Activated CD4-positive, alpha-beta T cell treated with anti-CD3 and anti-CD28 coated beads for 4 hours (primary cell): ENCODE results near the gene NAGA.
A peak's percentile ranks its signal among the peaks of the same experiment; 100 is the strongest.
"Not testable (repeated sequence)": the region's sequence is repeated elsewhere in the genome, so short reads cannot be mapped to it uniquely, and the experiment has no call there.

ENCODE experiments used
- DNase-seq, 2 donors: peaks; one replicate each; pipeline ENCODE4 v3.0.0-alpha.2; 2020

NAGA gene

GRCh38 chr22:42074846-42075676, 4.4 kb upstream of the NAGA start:
- no peak for DNase-seq

DNA sequence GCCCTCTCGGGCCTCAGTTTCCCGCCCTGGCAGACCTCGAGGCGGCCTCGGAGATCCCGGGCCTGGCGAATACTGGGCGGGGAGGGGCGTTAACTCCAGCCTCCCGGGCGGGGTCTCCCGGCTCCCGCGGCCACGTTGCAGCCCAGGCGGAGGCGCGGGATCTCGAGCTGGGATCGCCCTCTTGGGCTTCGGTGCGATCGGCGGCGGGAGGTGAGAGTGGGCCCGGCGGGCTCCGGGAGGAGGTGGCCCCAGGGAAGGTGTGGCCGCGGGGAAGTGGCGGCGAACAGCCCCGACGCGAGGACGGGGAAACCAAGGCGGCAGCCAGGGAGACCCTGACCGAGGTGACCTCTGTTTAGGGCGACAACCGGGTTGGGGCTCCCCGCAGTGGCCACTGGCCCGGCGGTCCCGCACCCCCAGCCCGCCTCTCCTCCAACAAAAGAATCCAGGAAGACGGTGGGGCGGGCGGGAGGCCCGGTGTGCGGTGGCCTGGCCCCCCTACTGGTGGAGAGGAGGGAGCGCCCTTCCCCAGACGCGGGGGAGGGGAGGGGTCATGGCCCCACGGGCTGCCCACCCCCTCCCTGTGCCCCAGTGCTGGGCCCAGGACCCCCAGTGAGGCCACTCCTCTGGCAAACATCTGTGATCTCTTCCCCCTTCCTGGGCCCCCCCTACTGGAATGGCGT, 3.7 kb upstream of the NAGA start, which contains the start of gene PHETA2:
Gene PHETA2 (plus strand): TSS at position 117 of the 680 bp plus-strand sequence. CDS start 3,046 bp downstream, outside the sequence.
- peak; percentile 54 to 60 for DNase-seq

GRCh38 chr22:42073621-42074041, 3.0 kb upstream of the NAGA start:
- DNase-seq = no peak

- no peak for DNase-seq
Observed at GRCh38 chr22:42072606-42073330, 2.2 kb upstream of the NAGA start.

DNA sequence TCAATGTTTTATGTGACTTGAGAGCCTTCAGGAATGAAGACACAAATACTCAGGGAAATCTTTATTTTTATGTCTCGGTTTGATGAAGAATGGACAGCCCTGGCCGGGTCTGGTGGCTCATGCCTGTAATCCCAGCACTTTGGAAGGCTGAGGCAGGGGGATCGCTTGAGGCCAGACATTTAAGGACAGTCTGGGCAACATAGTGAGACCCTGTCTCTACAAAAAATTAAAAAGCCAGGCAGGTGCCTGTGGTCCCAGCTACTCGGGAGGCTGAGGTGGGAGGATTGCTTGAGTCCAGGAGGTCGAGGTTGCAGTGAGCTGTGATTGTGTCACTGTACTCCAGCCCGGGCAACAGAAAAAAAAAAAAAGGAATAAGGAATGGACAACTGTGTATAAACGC, 896 bp upstream of the NAGA start:
- not testable (repeated sequence) for DNase-seq

- no peak for DNase-seq
Observed at GRCh38 chr22:42069801-42070516, 653 bp downstream of the NAGA start.

GRCh38 chr22:42068291-42068690, 2.3 kb downstream of the NAGA start:
- no peak for DNase-seq

DNA sequence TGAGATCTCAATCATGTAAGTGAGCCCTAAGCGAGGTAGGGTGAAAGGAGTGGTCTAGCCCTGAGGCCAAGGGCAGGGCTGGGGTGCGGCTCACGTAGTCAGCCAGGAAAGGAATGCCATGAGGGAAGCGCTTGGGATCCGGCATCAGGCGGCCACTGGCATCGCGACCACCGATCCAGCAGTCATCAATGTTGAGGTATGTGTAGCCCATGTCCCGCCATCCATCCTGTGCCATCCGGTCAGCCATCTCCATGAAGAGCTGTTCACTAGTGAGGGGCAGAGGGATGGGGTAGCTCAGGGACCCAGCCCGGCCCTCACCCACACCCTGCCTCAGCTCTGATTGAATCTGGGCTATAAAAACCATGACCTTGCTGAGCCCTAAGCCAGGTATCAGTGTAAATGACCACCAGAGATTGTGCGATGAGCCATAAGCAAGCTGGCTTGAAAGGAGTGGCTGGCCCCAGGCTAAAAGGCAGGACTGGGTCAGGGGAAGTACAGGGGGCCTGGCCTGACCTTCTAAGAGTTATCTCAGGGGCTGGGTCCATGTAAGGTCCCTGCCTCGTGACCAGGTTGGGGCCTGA, 2.9 kb downstream of the NAGA start:
- no peak for DNase-seq

DNA sequence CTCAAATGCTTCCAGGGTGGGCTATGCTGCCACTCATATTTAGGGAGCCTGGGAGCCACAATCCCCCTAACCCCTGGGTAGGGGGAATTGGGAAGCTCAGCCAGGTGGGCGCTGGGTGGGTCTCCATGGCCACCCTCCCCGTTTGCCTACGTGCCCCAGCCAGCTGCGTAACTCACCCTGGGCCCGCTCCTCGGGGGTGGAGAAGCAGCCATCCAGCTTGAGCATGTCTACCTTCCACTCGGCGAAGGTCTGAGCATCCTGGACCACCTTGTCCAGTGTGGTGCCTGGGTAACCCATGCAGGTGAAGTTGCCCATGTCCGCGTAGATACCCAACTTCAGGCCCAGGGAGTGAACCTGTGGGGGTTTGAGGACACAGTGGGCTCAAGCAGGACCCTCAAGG, 3.7 kb downstream of the NAGA start:
- no peak for DNase-seq

GRCh38 chr22:42066126-42066761, 4.4 kb downstream of the NAGA start:
- DNase-seq = no peak

DNA sequence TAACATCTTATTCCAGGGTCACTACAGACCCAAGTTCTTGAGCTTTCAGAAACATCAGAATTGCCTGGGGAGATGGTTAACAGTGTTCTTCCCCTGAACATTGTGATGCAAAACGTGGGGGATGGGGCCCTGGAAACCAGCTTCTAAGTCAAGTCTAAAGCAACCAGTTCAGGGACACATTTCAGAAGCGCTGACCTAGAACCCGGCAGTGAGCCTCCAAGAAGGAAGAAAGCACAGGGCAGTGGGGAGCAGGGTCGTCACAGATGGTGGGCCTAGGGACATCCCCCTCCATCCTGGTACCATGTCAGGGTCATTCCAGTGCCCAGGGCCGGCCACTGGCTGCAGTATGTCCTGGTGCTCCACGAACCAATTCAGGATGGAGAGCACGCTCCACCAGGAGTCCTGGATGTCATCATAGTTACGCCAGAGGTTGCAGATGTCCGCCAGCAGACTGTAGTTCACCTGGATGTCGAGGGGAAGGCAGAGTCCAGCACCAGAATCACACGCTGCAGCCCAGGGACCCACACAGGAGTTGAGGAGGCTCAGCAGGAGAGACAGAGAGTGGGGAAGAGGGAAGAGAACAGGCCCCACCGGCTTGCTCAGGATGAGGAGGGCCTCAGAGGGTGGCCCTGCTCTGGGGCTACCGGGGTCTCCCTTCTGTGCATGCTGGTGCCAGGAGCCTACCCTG, 5.0 kb downstream of the NAGA start:
- no peak for DNase-seq

DNA sequence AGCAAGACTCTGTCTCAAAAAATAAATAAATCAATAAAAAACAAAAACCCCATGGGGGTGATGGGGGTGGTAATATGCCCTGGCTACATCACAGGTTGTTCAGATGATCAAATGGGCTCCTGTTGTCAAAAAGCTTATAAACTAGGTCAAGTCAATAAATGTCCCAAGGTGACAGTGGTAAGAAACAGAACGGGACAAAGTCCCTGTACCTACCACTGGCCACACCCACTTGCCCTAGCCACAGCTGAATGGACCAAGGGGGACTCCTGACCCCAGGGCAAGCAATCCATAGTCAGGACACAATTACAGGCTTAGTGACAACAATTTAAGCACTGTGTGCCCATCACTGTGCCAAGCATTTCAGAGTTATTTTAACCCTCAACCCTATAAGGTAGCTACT, 6.0 kb downstream of the NAGA start:
- DNase-seq = no peak

- no peak for DNase-seq
Observed at GRCh38 chr22:42062506-42063170, 8.0 kb downstream of the NAGA start.

GRCh38 chr22:42061041-42061440, 9.6 kb downstream of the NAGA start:
- no peak for DNase-seq

DNA sequence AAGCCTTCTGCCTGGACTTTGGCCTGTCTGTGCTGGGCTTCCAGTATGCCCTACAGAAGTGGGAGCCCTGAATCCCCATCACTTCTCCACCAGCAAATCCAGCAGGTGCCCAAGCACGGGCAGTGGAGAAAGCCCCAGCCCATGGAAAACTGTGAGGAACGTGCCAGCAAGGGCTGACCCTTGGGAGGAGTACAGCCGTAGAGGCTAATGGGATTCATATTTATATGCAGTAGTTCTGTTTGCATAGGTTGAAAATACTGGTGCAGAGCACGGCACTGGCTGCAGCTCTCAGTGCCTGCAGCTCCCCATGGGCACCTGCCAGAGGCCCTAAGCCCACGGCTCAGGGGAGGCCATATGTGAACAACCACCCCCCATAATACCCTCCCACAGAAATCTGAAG, 10.1 kb downstream of the NAGA start:
- DNase-seq = no peak

- no peak for DNase-seq
Observed at GRCh38 chr22:42056757-42057511, 13.7 kb downstream of the NAGA start.

- DNase-seq = no peak
Observed at GRCh38 chr22:42052765-42053164, 17.8 kb downstream of the NAGA start.

DNA sequence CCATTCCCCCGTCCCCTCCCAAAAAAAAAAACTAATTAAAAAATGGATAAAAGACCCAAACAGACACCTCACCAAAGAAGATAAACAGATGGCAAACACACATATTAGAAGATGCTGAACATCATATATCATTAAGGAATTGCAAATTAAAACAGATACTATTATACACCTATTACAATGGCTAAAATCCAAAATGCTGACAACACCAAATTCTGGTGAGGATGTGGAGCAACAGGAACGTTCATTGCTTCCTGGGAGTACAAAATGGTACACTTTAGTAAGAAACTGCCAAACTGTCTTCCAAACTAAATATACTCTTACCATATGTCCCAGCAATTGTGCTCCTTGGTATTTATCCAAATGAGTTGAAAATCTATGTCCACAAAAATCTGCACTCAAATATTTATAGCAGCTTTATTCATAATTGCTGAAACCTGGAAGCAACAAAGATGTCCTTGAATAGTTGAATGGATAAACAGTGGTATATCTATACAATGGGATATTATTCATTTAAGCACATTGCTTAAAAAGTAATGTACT, 19.9 kb downstream of the NAGA start:
- DNase-seq = no peak

DNA sequence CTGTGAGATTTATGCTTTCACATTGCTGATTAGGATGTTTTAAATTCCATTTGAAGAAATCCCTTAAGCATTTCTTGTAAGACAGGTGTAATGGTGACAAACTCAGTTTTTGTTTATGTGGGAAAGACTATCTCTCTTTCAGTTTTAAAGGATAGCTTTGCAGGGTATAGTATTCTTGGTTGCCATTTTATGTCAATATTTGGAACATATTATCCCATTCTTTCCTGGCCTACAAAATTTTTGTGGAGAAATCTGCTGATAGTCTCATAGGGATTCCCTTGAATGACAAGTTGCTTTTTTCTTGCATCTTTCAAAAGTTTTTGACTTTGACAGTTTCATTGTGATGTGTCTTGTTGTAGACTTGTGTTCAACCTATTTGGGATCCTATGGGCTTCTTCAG, 28.8 kb downstream of the NAGA start:
- DNase-seq = no peak

DNA sequence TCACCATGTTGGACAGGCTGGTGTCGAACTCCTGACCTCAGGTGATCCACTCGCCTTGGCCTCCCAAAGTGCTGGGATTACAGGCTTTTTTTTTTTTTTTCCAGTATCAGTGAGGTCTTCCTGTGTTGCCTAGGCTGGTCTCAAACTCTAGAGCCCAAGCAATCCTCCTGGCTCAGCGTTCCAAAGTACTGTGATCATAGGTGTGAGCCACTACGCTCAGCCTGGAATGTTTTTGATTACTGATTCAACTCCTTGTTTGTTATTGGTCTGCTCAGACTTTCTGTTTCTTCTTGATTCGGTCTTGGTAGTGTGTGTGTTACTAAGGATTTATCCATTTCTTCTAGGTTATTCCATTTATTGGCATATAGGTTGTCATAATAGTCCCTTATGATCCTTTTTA, 31.3 kb downstream of the NAGA start:
- no peak for DNase-seq
